GM08714 (cell line): Measurements from ENCODE around the gene SELENOP.

Experiments used
- H3K4me3 ChIP-seq: fragments of 200-500 bp; sonication (Bioruptor generic); 2 replicates; pipeline ENCODE4 v1.5.1; 2014; ENCODE audit warnings: mild to moderate bottlenecking, low read length, inconsistent platforms
- ZNF274 ChIP-seq: IDR thresholded peaks from 2 replicates; pipeline ENCODE4 v1.6.1; 2012; ENCODE audit warnings: mild to moderate bottlenecking, low read depth, low read length

The SELENOP gene

DNA sequence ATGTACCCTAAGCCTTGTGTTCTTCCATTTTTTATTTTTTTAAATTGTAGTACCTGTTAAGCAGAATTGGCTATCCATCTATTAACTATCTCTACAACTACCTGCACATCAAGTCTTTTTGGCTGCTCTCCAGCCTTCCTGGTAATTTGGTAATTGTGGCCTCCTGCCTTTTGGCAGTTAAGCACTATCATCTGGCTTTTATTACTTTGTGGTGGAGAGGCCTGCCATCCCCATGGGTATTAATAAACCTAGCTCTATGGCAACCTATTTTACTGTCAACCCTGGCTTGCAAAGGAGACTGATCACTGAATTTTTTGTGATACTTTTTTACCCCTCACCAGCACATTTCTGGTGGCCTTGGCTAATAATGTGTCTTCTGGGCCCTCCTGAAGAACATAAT is 20.5 kb downstream of the SELENOP start:
- TF ChIP-seq ZNF274: no peak
- H3K4me3 ChIP-seq: no peak overlapping the region

DNA sequence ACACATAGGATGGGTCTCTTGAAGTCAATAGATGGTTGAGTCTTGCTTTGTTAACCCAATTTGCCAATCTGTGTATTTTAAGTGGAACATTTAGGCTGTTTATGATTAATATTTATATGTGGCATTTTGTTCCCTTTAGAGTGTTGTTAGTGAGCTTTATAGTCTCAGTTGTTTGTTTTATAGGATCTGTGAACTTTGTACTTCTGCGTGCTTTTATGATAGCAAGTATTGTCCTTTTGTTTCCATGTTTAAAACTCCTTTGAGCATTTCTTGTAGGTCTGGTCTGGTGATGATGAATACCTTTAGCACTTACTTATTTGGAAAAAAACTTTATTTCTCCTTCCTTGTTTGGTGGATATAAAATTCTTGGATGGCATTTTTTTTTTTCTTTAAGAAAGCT is 23.8 kb downstream of the SELENOP start:
- no peak overlapping the region for H3K4me3 ChIP-seq
- TF ChIP-seq ZNF274: no peak

- H3K4me3 ChIP-seq: no peak overlapping the region
- no peak for TF ChIP-seq ZNF274
These were observed 24.6 kb downstream of the SELENOP start for GRCh38 chr5:42787073-42787472.

GRCh38 chr5:42785756-42786155 is 25.9 kb downstream of the SELENOP start:
- no peak overlapping the region for H3K4me3 ChIP-seq
- TF ChIP-seq ZNF274: no peak

DNA sequence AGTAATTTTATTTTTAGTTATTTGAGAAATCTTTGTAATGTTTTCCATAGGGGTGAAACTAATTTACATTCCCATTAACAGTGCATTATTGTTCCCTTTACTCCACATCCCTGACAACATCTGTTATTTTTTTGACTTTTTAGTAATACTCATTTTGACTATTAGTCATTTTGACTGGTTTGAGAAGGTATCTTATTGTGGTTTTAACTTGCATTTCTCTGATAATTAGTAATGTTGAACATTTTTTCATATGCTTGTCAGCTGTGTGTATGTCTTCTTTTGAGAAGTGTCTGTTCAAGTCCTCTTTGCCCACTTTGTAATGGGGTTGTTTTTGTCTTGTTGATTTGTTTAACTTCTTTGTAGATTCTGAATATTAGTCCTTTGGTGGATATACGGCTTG is 27.6 kb downstream of the SELENOP start:
- no peak for TF ChIP-seq ZNF274

DNA sequence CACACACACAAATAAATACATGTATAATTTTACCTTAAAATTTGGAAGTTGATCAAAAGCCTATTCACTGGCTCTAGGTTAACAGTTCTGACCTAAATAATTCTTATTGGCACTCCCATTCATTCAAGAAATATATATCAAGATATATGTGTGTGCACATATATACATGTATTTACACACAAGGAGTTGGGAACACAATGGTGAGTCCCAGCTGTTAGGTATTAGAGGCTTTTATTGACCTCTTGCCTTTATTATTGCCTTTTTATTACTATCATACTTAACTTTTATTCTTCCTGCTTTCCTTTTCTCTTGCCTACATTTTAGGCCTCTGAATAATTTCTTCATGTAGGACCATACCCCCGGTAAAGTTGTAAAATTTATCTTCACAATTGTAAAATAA is 30.1 kb downstream of the SELENOP start:
- H3K4me3 ChIP-seq: no peak overlapping the region
- no peak for TF ChIP-seq ZNF274

More for the DNA sequence above, 27.6 kb downstream of the SELENOP start:
- no peak overlapping the region for H3K4me3 ChIP-seq

DNA sequence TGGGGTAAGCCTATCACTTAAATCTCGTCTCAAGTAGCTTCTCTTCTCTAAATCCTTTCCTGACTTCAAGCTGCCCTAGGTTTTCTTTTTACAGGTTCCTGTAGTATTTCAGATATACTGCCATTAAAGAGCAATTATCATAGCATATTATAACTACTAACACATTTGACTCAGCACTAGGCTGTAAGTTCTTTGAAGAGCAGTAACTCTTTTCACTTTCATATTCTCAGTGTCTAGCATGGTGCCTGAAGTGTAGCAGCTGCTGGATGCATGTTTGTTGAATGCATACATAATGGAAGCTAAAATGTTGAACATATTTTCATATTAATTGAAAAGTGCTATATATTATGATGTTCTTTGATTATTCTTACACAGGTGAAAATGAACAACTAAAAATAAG is 32.6 kb downstream of the SELENOP start:
- no peak for TF ChIP-seq ZNF274

GRCh38 chr5:42772265-42772993 is 39.3 kb downstream of the SELENOP start:
- no peak for TF ChIP-seq ZNF274

More for the DNA sequence above, 32.6 kb downstream of the SELENOP start:
- H3K4me3 ChIP-seq: no peak overlapping the region

GRCh38 chr5:42770003-42770402 is 41.7 kb downstream of the SELENOP start:
- H3K4me3 ChIP-seq: no peak overlapping the region
- no peak for TF ChIP-seq ZNF274

More at GRCh38 chr5:42772265-42772993, 39.3 kb downstream of the SELENOP start:
- no peak overlapping the region for H3K4me3 ChIP-seq

- TF ChIP-seq ZNF274: no peak
These were observed 43.6 kb downstream of the SELENOP start for GRCh38 chr5:42768106-42768504.

DNA sequence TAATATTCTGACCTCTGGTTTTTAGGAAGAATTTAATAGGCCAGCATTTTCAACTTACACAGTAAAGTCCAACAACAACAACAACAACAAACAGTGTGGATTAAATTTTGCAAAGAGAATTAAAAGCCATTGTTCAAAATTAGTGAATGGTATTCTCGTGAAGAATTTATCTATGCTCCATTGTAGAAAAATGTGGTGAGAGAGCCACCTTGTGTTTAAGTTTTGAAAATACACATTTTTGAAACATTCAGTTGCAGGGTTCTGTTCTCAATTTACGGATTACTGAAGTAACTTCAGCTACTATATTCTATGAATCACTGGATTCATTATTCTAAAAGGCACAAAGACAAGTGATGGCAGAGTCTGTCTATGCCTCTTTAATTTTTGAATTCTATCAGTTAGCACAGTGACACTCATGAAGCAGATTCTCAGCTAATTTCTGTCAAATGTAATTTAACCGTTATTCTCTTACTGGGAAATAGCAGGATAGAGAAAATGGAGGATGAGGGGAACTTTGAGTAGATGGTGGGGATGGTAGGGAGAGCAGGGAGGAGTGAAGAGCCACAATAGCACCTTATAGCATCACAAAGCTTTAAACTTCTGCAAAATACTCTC is 44.1 kb downstream of the SELENOP start:
- no peak for TF ChIP-seq ZNF274
- no peak overlapping the region for H3K4me3 ChIP-seq

More at GRCh38 chr5:42768106-42768504, 43.6 kb downstream of the SELENOP start:
- H3K4me3 ChIP-seq: no peak overlapping the region

DNA sequence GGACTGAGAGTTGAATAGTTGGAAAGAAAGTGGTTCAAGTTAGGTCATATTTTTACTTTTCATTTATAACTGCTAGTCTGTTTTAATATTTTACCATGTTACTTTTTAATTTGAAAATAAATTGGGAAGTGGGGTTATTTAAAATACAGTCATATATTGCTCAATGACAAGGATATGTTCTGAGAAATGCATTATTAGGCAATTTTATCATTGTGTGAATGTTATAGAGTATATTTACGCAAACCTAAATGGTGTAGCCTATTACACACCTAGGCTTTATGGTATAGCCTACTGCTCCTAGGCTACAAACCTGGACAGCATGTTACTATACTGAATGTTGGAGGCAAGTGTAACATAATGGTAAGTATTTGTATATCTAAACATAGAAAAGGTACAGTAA is 49.9 kb downstream of the SELENOP start:
- no peak overlapping the region for H3K4me3 ChIP-seq
- no peak for TF ChIP-seq ZNF274

- no peak for TF ChIP-seq ZNF274
These were observed 51.3 kb downstream of the SELENOP start for GRCh38 chr5:42760426-42760825.

DNA sequence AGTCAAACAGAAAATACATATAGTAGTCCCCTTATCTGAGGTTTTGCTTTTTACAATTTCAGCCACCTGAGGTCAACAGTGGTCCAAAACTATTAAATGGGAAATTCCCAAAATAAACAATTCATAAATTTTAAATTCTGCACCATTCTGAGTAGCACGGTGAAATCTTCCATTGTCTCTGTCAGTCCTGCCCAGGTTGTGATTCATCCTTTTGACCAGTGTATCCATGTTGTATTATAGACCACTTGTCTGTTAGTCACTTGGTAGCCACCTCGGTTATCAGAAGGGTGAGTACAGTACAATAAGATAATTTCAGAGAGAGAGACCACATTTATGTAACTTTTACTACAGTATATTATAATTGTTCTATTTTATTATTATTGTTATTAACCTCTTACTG is 52.2 kb downstream of the SELENOP start:
- no peak overlapping the region for H3K4me3 ChIP-seq
- TF ChIP-seq ZNF274: no peak

More at GRCh38 chr5:42760426-42760825, 51.3 kb downstream of the SELENOP start:
- H3K4me3 ChIP-seq: no peak overlapping the region
